ENCODE measurements around the gene SOX1. TPM values are rescaled to one million over a fixed set of nuclear protein-coding genes. Genes with fewer than 3 reads are reported as not detected.

SOX1 gene
- total and polyA plus RNA-seq, 2 experiments from 2014 or later, result not detected

- Histone ChIP-seq H3K9me3 (ENCODE audit: low read depth) (no peaks in the 10 kb centered on the region), H3K4me3 (no peak overlapping the region), H3K4me1 (ENCODE audit: low read depth) (no peaks in the 10 kb centered on the region), H3K36me3 (no peaks in the 10 kb centered on the region), H3K27me3 (peaks cover 51% of the 10 kb centered on the region), H3K27ac (no peak overlapping the region)
- no peak for DNase-seq (ENCODE audit: low read depth in 1 of 2, low spot score in 1 of 2)
- no peak for TF ChIP-seq CTCF (IDR thresholded peaks at IDR 0.05; ENCODE audit: low read depth, low read length)
Observed at GRCh38 chr13:112119192-112120030, 52.5 kb downstream of the SOX1 start.

- peaks cover 48% of the 10 kb centered on the region for H3K27me3 ChIP-seq
- DNase-seq (ENCODE audit: low read depth in 1 of 2, low spot score in 1 of 2), result no peak
- H3K4me3 ChIP-seq, result no peak overlapping the region
- no peaks in the 10 kb centered on the region for H3K4me1 ChIP-seq (ENCODE audit: low read depth)
- H3K27ac ChIP-seq, result no peak overlapping the region
- H3K9me3 ChIP-seq (ENCODE audit: low read depth), result no peaks in the 10 kb centered on the region
- no peaks in the 10 kb centered on the region for H3K36me3 ChIP-seq
- no peak for TF ChIP-seq CTCF (IDR thresholded peaks at IDR 0.05; ENCODE audit: low read depth, low read length)
Observed at GRCh38 chr13:112120031-112120373, 53.1 kb downstream of the SOX1 start.
